Chondrocyte (in vitro differentiated cells): ENCODE measurements around the gene CAP2. TPM values are rescaled to one million over a fixed set of nuclear protein-coding genes. Genes with fewer than 3 reads are reported as not detected.
A peak's percentile ranks its signal among the peaks of the same experiment; 100 is the strongest.

Source experiments
- DNase-seq: peaks from one replicate; pipeline ENCODE4 v3.0.0; 2021; ENCODE audit warnings: mixed read lengths, low spot score
- H3K27ac Mint-ChIP-seq: one replicate; pipeline ENCODE4 v1.8.0; 2021; ENCODE audit warnings: mild to moderate bottlenecking, moderate library complexity, mixed read lengths; ENCODE audit not compliant: unreplicated experiment
- H3K27me3 Mint-ChIP-seq: 2 replicates; pipeline ENCODE4 v1.8.0; 2021; ENCODE audit warnings: low read depth, mixed read lengths
- H3K36me3 Mint-ChIP-seq: 2 replicates; pipeline ENCODE4 v1.8.0; 2021; ENCODE audit warnings: low read depth, mixed read lengths
- H3K4me1 Mint-ChIP-seq: 2 replicates; pipeline ENCODE4 v1.8.0; 2021; ENCODE audit warnings: low read depth, mild to moderate bottlenecking, mixed read lengths
- H3K4me3 Mint-ChIP-seq: one replicate; pipeline ENCODE4 v1.8.0; 2021; ENCODE audit warnings: mild to moderate bottlenecking, moderate library complexity, mixed read lengths; ENCODE audit not compliant: unreplicated experiment
- H3K9me3 Mint-ChIP-seq: 2 replicates; pipeline ENCODE4 v1.8.0; 2021; ENCODE audit warnings: low read depth, mixed read lengths
- CTCF ChIP-seq: fragments of 200-600 bp; sonication (generic); IDR thresholded peaks from 2 replicates; pipeline ENCODE4 v1.5.0; 2021; ENCODE audit warnings: antibody characterized with exemption, mild to moderate bottlenecking, moderate library complexity
- total RNA-seq: library from RNA; stranded (reverse); gene quantifications from 3 replicates; pipeline ENCODE4 v1.2.1, GENCODE V29; 2021

Gene CAP2
- total RNA-seq, 1 donor from 2014 or later, result 90.4 TPM

GRCh38 chr6:17354700-17355403 is 38.5 kb upstream of the CAP2 start:
- Mint-ChIP-seq H3K36me3 (peaks cover 2% of the 10 kb centered on the region), H3K4me1 (peaks cover 18% of the 10 kb centered on the region), H3K27ac (peak overlapping the region; percentile 33), H3K27me3 (no peaks in the 10 kb centered on the region), H3K4me3 (peak overlapping the region; percentile 33), H3K9me3 (peaks cover 3% of the 10 kb centered on the region)
- DNase-seq, result no peak
- no peak for TF ChIP-seq CTCF

- H3K36me3 Mint-ChIP-seq, result peaks cover 2% of the 10 kb centered on the region
- no peak for DNase-seq
- no peak overlapping the region for H3K4me3 Mint-ChIP-seq
- peaks cover 21% of the 10 kb centered on the region for H3K4me1 Mint-ChIP-seq
- no peak overlapping the region for H3K27ac Mint-ChIP-seq
- H3K9me3 Mint-ChIP-seq, result peaks cover 3% of the 10 kb centered on the region
- H3K27me3 Mint-ChIP-seq, result no peaks in the 10 kb centered on the region
- TF ChIP-seq CTCF, result no peak
These were observed 38.0 kb upstream of the CAP2 start for GRCh38 chr6:17355404-17355774.

GRCh38 chr6:17358515-17358914 is 34.9 kb upstream of the CAP2 start:
- TF ChIP-seq CTCF, result no peak
- Mint-ChIP-seq H3K9me3 (peaks cover 3% of the 10 kb centered on the region), H3K4me3 (no peak overlapping the region), H3K4me1 (peaks cover 36% of the 10 kb centered on the region), H3K27me3 (no peaks in the 10 kb centered on the region), H3K27ac (no peak overlapping the region), H3K36me3 (peaks cover 2% of the 10 kb centered on the region)
- no peak for DNase-seq

- H3K27ac Mint-ChIP-seq, result peak overlapping the region; percentile 81
- peaks cover 18% of the 10 kb centered on the region for H3K4me1 Mint-ChIP-seq
- no peak for TF ChIP-seq CTCF
- H3K27me3 Mint-ChIP-seq, result no peaks in the 10 kb centered on the region
- H3K4me3 Mint-ChIP-seq, result no peak overlapping the region
- peaks cover 3% of the 10 kb centered on the region for H3K9me3 Mint-ChIP-seq
- H3K36me3 Mint-ChIP-seq, result peaks cover 2% of the 10 kb centered on the region
- DNase-seq, result no peak
These were observed 32.8 kb upstream of the CAP2 start for GRCh38 chr6:17360564-17360963.

- Mint-ChIP-seq H3K9me3 (peaks cover 3% of the 10 kb centered on the region), H3K36me3 (peaks cover 2% of the 10 kb centered on the region)
These were observed 32.4 kb upstream of the CAP2 start for GRCh38 chr6:17361013-17361412.

More at GRCh38 chr6:17361013-17361412, 32.4 kb upstream of the CAP2 start:
- no peak for DNase-seq
- TF ChIP-seq CTCF, result no peak
- no peak overlapping the region for H3K4me3 Mint-ChIP-seq
- no peaks in the 10 kb centered on the region for H3K27me3 Mint-ChIP-seq
- H3K27ac Mint-ChIP-seq, result peak overlapping the region; percentile 81
- peaks cover 18% of the 10 kb centered on the region for H3K4me1 Mint-ChIP-seq
